Adipocyte (in vitro differentiated cells): ENCODE measurements around the gene OR56A3.

Experiments
- DNase-seq: peaks from one replicate; pipeline ENCODE4 v3.0.0-alpha.2; 2015; ENCODE audit warnings: low read depth
- H3K27me3 ChIP-seq: replicated peaks from 2 replicates; pipeline ENCODE4 v1.7.0; 2013; ENCODE audit warnings: mild to moderate bottlenecking, low read length, moderate library complexity; ENCODE audit not compliant: control insufficient read depth, insufficient read depth
- H3K36me3 ChIP-seq: 2 replicates; pipeline ENCODE4 v1.7.0; 2013; ENCODE audit warnings: low read length, mild to moderate bottlenecking, moderate library complexity; ENCODE audit not compliant: control insufficient read depth, insufficient read depth, severe bottlenecking
- H3K4me1 ChIP-seq: 2 replicates; pipeline ENCODE4 v1.7.0; 2013; ENCODE audit warnings: mild to moderate bottlenecking, low read length, moderate library complexity; ENCODE audit not compliant: control insufficient read depth, insufficient read depth
- H3K4me3 ChIP-seq: 2 replicates; pipeline ENCODE4 v1.7.0; 2013; ENCODE audit warnings: mild to moderate bottlenecking, low read length, moderate library complexity
- H3K9ac ChIP-seq: 2 replicates; pipeline ENCODE4 v1.7.0; 2013; ENCODE audit warnings: mild to moderate bottlenecking, low read length, moderate library complexity
- H3K9me3 ChIP-seq: 2 replicates; pipeline ENCODE4 v1.7.0; 2013; ENCODE audit warnings: mild to moderate bottlenecking, low read length, moderate library complexity; ENCODE audit not compliant: control insufficient read depth

The OR56A3 gene

DNA sequence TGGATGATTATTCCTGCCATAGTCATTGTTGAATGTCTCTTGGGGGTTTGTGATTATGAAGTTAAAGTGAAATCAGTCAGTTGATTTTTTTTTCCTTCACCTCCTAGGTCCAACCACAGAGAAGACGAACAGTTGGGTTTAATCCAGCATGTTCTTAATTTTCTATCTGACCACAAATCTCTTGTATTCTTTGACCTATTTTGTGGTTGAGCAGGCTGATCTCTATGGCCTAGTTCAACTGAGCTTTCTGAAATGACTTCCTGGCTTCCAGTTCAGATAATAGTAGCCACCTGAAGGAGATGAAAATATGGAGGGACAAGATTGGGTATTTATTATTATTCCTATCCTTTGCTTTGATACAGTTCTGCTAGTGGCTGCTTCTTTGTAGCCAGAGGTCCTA, 31.5 kb downstream of the OR56A3 start:
- Histone ChIP-seq H3K9ac (no peak overlapping the region), H3K36me3 (no peaks in the 10 kb centered on the region), H3K4me1 (no peaks in the 10 kb centered on the region), H3K27me3 (no peaks in the 10 kb centered on the region), H3K9me3 (no peaks in the 10 kb centered on the region), H3K4me3 (no peak overlapping the region)
- no peak for DNase-seq

DNA sequence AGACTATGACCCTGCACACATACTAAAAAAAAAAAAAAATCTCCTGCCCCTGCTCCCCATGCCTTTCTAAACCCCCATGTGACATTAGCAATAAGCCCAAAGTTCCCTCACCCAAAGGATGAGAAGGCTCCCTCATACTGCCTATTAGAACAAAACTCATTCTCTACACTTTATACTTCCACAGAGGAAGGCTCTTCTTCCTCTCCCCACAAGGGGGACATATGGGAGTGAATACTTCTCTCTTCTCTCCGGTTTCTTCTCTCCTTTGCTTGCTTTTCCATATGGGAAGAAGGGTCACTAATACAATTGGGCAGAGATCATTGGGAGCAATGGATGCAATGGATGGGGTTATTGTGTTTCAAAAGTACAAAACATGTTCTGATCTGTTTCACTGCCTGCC, 41.4 kb downstream of the OR56A3 start:
- peaks cover 24% of the 10 kb centered on the region for H3K9me3 ChIP-seq
- DNase-seq = no peak

DNA sequence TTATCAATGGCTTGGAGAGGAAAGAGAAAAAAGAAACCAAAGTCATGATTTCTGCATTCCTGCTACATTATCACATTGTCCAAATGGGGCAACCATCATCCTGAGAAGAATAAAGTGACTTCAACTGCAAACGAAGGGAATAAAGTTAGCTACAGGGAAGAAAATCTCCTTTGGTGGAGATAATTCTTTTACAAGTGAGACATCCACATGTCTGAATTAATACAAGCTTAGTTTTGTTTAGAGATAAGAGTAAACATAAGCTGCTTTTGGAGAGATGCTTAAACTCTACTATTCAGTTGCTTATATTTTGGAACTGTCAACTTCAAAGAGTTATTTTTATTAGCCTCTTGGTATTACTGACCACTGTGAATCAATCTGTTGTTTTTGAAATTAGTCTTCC, 44.8 kb downstream of the OR56A3 start, which contains the start of gene OR52L1:
TSS of gene OR52L1 (minus strand) at position 101 of the 400 bp plus-strand sequence. CDS start at position 46, 55 bp downstream.
- no peaks in the 10 kb centered on the region for H3K36me3 ChIP-seq
- H3K27me3 ChIP-seq = peaks cover 3% of the 10 kb centered on the region
- no peak within 1 kb of the TSS for H3K9ac ChIP-seq
- no peak for DNase-seq
- peaks cover 4% of the 10 kb centered on the region for H3K4me1 ChIP-seq
- no peaks in the 10 kb centered on the region for H3K9me3 ChIP-seq
- H3K4me3 ChIP-seq = no peak within 1 kb of the TSS

More for the DNA sequence above, 41.4 kb downstream of the OR56A3 start:
- peaks cover 3% of the 10 kb centered on the region for H3K27me3 ChIP-seq
- H3K4me3 ChIP-seq = no peak overlapping the region
- H3K36me3 ChIP-seq = no peaks in the 10 kb centered on the region
- H3K9ac ChIP-seq = no peak overlapping the region
- H3K4me1 ChIP-seq = no peaks in the 10 kb centered on the region

DNA sequence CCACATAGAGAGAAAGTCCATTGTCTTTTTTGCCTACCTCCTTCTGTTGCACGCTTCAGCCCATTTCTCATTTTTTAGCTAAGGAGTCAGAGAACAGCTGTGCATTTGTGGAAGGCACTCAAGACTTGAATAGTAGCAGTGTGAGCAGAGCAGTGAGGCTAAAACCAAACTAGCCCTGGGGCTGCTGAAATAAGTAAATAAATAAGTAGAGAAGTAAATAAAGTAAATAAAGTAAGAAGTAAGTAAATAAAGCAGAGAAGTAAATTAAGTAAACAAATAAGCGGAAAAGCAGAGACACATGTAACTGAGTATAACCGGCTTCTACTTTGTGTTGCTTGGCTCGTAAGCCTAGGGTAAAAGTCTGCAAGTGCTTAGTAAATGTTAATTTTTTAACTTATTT, 47.2 kb downstream of the OR56A3 start:
- Histone ChIP-seq H3K36me3 (no peaks in the 10 kb centered on the region), H3K4me3 (no peak overlapping the region), H3K9ac (no peak overlapping the region), H3K9me3 (no peaks in the 10 kb centered on the region), H3K27me3 (peaks cover under 1% of the 10 kb centered on the region), H3K4me1 (peaks cover 12% of the 10 kb centered on the region)
- no peak for DNase-seq

DNA sequence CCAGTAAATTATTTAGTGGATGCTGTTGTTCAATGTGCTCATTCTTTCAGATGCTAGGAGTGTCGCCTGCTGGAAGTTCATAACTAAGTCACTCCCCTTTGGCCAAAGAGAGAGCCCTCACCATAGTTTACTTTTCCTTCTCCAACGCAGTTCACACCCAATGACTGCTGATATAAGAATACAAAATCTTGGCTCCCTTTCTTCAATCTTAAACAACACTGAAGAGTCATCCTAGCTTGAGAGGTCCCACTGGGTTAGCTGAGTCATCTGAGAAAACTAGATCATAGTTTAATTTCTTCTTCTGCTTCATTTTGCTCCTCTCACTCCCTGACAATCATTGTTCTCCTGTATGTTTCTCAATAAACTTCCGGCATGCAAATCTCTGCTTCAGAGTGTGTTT, 50.1 kb downstream of the OR56A3 start:
- H3K4me1 ChIP-seq = peaks cover 12% of the 10 kb centered on the region
- no peak for DNase-seq
- H3K36me3 ChIP-seq = no peaks in the 10 kb centered on the region
- H3K9me3 ChIP-seq = no peaks in the 10 kb centered on the region
- H3K27me3 ChIP-seq = peaks cover 4% of the 10 kb centered on the region
- peak overlapping the region; percentile 24 for H3K4me3 ChIP-seq
- H3K9ac ChIP-seq = no peak overlapping the region

DNA sequence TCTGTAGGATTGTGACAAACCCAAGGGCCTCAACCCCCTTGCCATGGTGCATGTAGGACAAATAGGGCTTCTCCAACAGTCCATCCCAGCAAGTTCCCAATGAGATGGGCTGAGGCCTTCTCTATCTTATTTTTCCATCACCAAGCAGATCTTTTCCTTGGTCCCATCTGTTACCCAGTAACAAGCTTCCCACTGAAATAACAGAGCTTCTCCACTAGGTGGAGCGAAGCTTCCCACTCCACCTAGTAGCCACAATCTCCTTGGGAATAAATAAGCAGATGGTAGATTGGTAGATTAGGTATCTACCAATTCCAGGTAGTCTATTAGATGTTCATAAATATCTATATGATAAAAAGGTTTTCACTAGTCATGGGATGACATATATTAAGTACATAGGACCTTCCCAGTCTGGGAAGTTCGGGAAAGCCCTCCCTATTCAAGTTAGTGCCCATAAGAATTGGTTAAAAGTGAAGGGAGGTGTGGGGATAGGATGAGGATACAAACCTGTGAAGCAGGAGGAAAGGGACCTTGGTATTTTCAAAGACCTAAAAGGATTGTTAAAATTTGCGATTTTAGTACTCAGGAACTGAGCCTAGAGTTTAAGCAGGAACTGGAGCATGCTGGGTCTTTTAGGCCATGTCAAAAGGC, 50.7 kb downstream of the OR56A3 start:
- Histone ChIP-seq H3K27me3 (peaks cover 7% of the 10 kb centered on the region), H3K9ac (no peak overlapping the region), H3K36me3 (no peaks in the 10 kb centered on the region), H3K4me1 (peaks cover 12% of the 10 kb centered on the region), H3K4me3 (peak overlapping the region; percentile 24), H3K9me3 (no peaks in the 10 kb centered on the region)
- DNase-seq = peak; percentile 27

DNA sequence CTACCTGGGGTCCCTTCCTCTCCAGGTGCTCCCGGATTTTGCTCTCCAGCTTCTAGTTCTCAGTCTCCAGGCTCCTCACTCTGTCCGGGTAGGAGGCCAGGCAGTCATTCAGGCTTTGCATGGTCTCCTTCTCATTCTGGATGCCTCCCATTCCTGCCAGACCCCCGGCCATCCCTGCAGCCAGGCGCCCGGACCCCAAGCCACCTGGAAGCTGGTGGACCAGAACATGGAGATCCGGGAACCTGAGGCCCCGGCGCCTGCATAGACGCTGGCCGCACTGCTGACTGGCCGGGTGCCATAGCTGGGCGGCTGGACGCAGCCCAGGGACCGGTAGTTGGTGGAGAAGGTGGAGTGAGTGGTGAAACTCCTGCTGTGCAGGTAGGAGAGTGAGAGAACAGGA, 52.7 kb downstream of the OR56A3 start:
- Histone ChIP-seq H3K4me1 (peaks cover 12% of the 10 kb centered on the region), H3K27me3 (peaks cover 10% of the 10 kb centered on the region), H3K9ac (no peak overlapping the region), H3K36me3 (no peaks in the 10 kb centered on the region), H3K9me3 (no peaks in the 10 kb centered on the region), H3K4me3 (no peak overlapping the region)
- DNase-seq = no peak
